ENCODE measurements around the gene SOX1.

SOX1 gene

GRCh38 chr13:112111239-112111857 lies 44.4 kb downstream of the SOX1 start:
- Histone ChIP-seq H3K27me3 (replicated peaks; ENCODE audit: insufficient read depth, low read length) (no peaks in the 10 kb centered on the region), H3K9me2 (replicated peaks; ENCODE audit: insufficient read depth, low read length) (no peaks in the 10 kb centered on the region), H3K4me1 (ENCODE audit: low read length) (no peaks in the 10 kb centered on the region), H3K27ac (ENCODE audit: low read length) (no peak overlapping the region), H3F3A (ENCODE audit: insufficient read depth, low read length) (no peaks in the 10 kb centered on the region), H3K9me3 (replicated peaks; ENCODE audit: insufficient read depth, low read length) (no peaks in the 10 kb centered on the region), H2AFZ (ENCODE audit: low read length) (no peak overlapping the region), H3K4me3 (ENCODE audit: low read length) (no peak overlapping the region), H3K36me3 (replicated peaks; ENCODE audit: insufficient read depth, low read length) (no peaks in the 10 kb centered on the region), H3K9ac (ENCODE audit: low read length) (no peak overlapping the region), H4K20me1 (ENCODE audit: insufficient read depth, low read length) (no peaks in the 10 kb centered on the region), H3K4me2 (ENCODE audit: low read depth, low read length) (no peak overlapping the region), H3K79me2 (ENCODE audit: low read length) (no peaks in the 10 kb centered on the region)
- TF ChIP-seq EZH2phosphoT487 (IDR thresholded peaks at IDR 0.05; ENCODE audit: low read length), result no peak
- no peak for DNase-seq

GRCh38 chr13:112112534-112113276 lies 45.8 kb downstream of the SOX1 start:
- Histone ChIP-seq H3K36me3 (replicated peaks; ENCODE audit: insufficient read depth, low read length) (no peaks in the 10 kb centered on the region), H2AFZ (ENCODE audit: low read length) (no peak overlapping the region), H3K4me2 (ENCODE audit: low read depth, low read length) (no peak overlapping the region), H3K27me3 (replicated peaks; ENCODE audit: insufficient read depth, low read length) (no peaks in the 10 kb centered on the region; the same call in 1 of the 2 replicates), H3F3A (ENCODE audit: insufficient read depth, low read length) (no peaks in the 10 kb centered on the region), H4K20me1 (ENCODE audit: insufficient read depth, low read length) (no peaks in the 10 kb centered on the region), H3K79me2 (ENCODE audit: low read length) (no peaks in the 10 kb centered on the region), H3K4me3 (ENCODE audit: low read length) (no peak overlapping the region), H3K9me3 (replicated peaks; ENCODE audit: insufficient read depth, low read length) (no peaks in the 10 kb centered on the region), H3K27ac (ENCODE audit: low read length) (no peak overlapping the region), H3K9ac (ENCODE audit: low read length) (no peak overlapping the region), H3K4me1 (ENCODE audit: low read length) (no peaks in the 10 kb centered on the region), H3K9me2 (replicated peaks; ENCODE audit: insufficient read depth, low read length) (no peaks in the 10 kb centered on the region)
- TF ChIP-seq EZH2 (optimal IDR thresholded peaks at IDR 0.05; ENCODE audit: low read depth, low read length) (no peak), CTCF (IDR thresholded peaks at IDR 0.05; ENCODE audit: low read length) (no peak), EZH2phosphoT487 (IDR thresholded peaks at IDR 0.05; ENCODE audit: low read length) (no peak)
- no peak for DNase-seq

- Histone ChIP-seq H3K27ac (ENCODE audit: low read length) (no peak overlapping the region), H3K9me2 (replicated peaks; ENCODE audit: insufficient read depth, low read length) (no peaks in the 10 kb centered on the region), H3K27me3 (replicated peaks; ENCODE audit: insufficient read depth, low read length) (no peaks in the 10 kb centered on the region; the same call in 1 of the 2 replicates), H3F3A (ENCODE audit: insufficient read depth, low read length) (no peaks in the 10 kb centered on the region), H3K9me3 (replicated peaks; ENCODE audit: insufficient read depth, low read length) (no peaks in the 10 kb centered on the region), H3K4me3 (ENCODE audit: low read length) (no peak overlapping the region), H3K36me3 (replicated peaks; ENCODE audit: insufficient read depth, low read length) (no peaks in the 10 kb centered on the region), H3K4me2 (ENCODE audit: low read depth, low read length) (no peak overlapping the region), H3K79me2 (ENCODE audit: low read length) (no peaks in the 10 kb centered on the region), H3K9ac (ENCODE audit: low read length) (no peak overlapping the region), H3K4me1 (ENCODE audit: low read length) (no peaks in the 10 kb centered on the region), H4K20me1 (ENCODE audit: insufficient read depth, low read length) (no peaks in the 10 kb centered on the region), H2AFZ (ENCODE audit: low read length) (no peak overlapping the region)
- TF ChIP-seq CTCF (IDR thresholded peaks at IDR 0.05; ENCODE audit: low read length), result no peak
- no peak for TF ChIP-seq EZH2phosphoT487 (IDR thresholded peaks at IDR 0.05; ENCODE audit: low read length)
- no peak for TF ChIP-seq EZH2 (optimal IDR thresholded peaks at IDR 0.05; ENCODE audit: low read depth, low read length)
- no peak for DNase-seq
These were observed 46.4 kb downstream of the SOX1 start for GRCh38 chr13:112113348-112113747.

GRCh38 chr13:112113851-112114250 lies 46.9 kb downstream of the SOX1 start:
- H3K9me2 ChIP-seq (replicated peaks; ENCODE audit: insufficient read depth, low read length), result no peaks in the 10 kb centered on the region
- no peaks in the 10 kb centered on the region for H4K20me1 ChIP-seq (ENCODE audit: insufficient read depth, low read length)
- H3K36me3 ChIP-seq (replicated peaks; ENCODE audit: insufficient read depth, low read length), result no peaks in the 10 kb centered on the region
- no peak overlapping the region for H3K4me3 ChIP-seq (ENCODE audit: low read length)
- no peaks in the 10 kb centered on the region for H3K4me1 ChIP-seq (ENCODE audit: low read length)
- H3K27me3 ChIP-seq (replicated peaks; ENCODE audit: insufficient read depth, low read length), result no peaks in the 10 kb centered on the region; the same call in 1 of the 2 replicates
- TF ChIP-seq EZH2phosphoT487 (IDR thresholded peaks at IDR 0.05; ENCODE audit: low read length), result no peak
- TF ChIP-seq CTCF (IDR thresholded peaks at IDR 0.05; ENCODE audit: low read length), result no peak
- TF ChIP-seq EZH2 (optimal IDR thresholded peaks at IDR 0.05; ENCODE audit: low read depth, low read length), result no peak
- H3K27ac ChIP-seq (ENCODE audit: low read length), result no peak overlapping the region
- no peaks in the 10 kb centered on the region for H3K9me3 ChIP-seq (replicated peaks; ENCODE audit: insufficient read depth, low read length)
- no peak overlapping the region for H3K4me2 ChIP-seq (ENCODE audit: low read depth, low read length)
- no peak for DNase-seq
- H3F3A ChIP-seq (ENCODE audit: insufficient read depth, low read length), result no peaks in the 10 kb centered on the region
- no peak overlapping the region for H2AFZ ChIP-seq (ENCODE audit: low read length)
- H3K9ac ChIP-seq (ENCODE audit: low read length), result no peak overlapping the region
- H3K79me2 ChIP-seq (ENCODE audit: low read length), result no peaks in the 10 kb centered on the region
